Endodermal cell (in vitro differentiated cells): ENCODE measurements around the gene DDC. TPM values are rescaled to one million over a fixed set of nuclear protein-coding genes. Genes with fewer than 3 reads are reported as not detected.
A peak's percentile ranks its signal among the peaks of the same experiment; 100 is the strongest.

Experiments
- DNase-seq: peaks from one replicate; pipeline ENCODE4 v3.0.0-alpha.2; 2017
- H3K27ac ChIP-seq: 2 replicates; pipeline ENCODE4 v1.5.1; 2013; ENCODE audit warnings: mild to moderate bottlenecking, low read depth, low read length, moderate library complexity
- H3K27me3 ChIP-seq: 2 replicates; pipeline ENCODE4 v1.6.1; 2013; ENCODE audit warnings: mild to moderate bottlenecking, low read length, moderate library complexity; ENCODE audit not compliant: insufficient read depth, control insufficient read depth, poor library complexity, severe bottlenecking
- H3K36me3 ChIP-seq: 2 replicates; pipeline ENCODE4 v1.7.0; 2013; ENCODE audit warnings: mild to moderate bottlenecking, low read length, moderate library complexity; ENCODE audit not compliant: control insufficient read depth, insufficient read depth
- H3K4me1 ChIP-seq: one replicate; pipeline ENCODE4 v1.7.0; 2013; ENCODE audit warnings: low read length; ENCODE audit not compliant: control insufficient read depth, insufficient read depth
- H3K4me3 ChIP-seq: 2 replicates; pipeline ENCODE4 v1.5.1; 2013; ENCODE audit warnings: mild to moderate bottlenecking, low read length, moderate library complexity
- H3K9ac ChIP-seq: 2 replicates; pipeline ENCODE4 v1.6.1; 2013; ENCODE audit warnings: mild to moderate bottlenecking, low read length, moderate library complexity; ENCODE audit not compliant: poor library complexity, severe bottlenecking; ENCODE audit errors: extremely low read depth
- H3K9me3 ChIP-seq: 2 replicates; pipeline ENCODE4 v1.6.1; 2013; ENCODE audit warnings: mild to moderate bottlenecking, low read length, moderate library complexity; ENCODE audit not compliant: control insufficient read depth
- H3K27ac Mint-ChIP-seq: 2 replicates; pipeline ENCODE4 v1.8.0; 2020; ENCODE audit warnings: mixed read lengths
- H3K27me3 Mint-ChIP-seq: 2 replicates; pipeline ENCODE4 v1.8.0; 2021; ENCODE audit warnings: mild to moderate bottlenecking, mixed read lengths; ENCODE audit not compliant: insufficient read depth
- H3K36me3 Mint-ChIP-seq: 2 replicates; pipeline ENCODE4 v1.8.0; 2020; ENCODE audit warnings: low read depth, mixed read lengths
- H3K4me1 Mint-ChIP-seq: 2 replicates; pipeline ENCODE4 v1.8.0; 2020; ENCODE audit warnings: mixed read lengths
- H3K4me3 Mint-ChIP-seq: 2 replicates; pipeline ENCODE4 v1.8.0; 2020; ENCODE audit warnings: mild to moderate bottlenecking, moderate library complexity, mixed read lengths
- H3K9me3 Mint-ChIP-seq: 2 replicates; pipeline ENCODE4 v1.8.0; 2020; ENCODE audit warnings: mild to moderate bottlenecking, mixed read lengths
- CTCF ChIP-seq: fragments of 200-600 bp; sonication (generic); conservative IDR thresholded peaks from 2 replicates; pipeline ENCODE4 v1.5.0; 2021; ENCODE audit warnings: antibody characterized with exemption, mild to moderate bottlenecking
- WGBS, 2 experiments: methylation state at CpG; one replicate each; pipeline versions ENCODE4 v1.1.5 to v1.1.7; 2013; ENCODE audit warnings: missing lambda C conversion rate in 2 of 2, mixed read lengths in 1 of 2; ENCODE audit not compliant: insufficient coverage in 1 of 2, insufficient read length in 1 of 2; 5-methylcytosine and 5-hydroxymethylcytosine counted together
- total RNA-seq, 2 donors: library from RNA; stranded (reverse); fragmentation: NEBNext Ultra II Directional in 1 of 2; extraction: Animal tissue kit (Norgen Biotek cat#: 25700) in 1 of 2; gene quantifications; 2 replicates in 1 of 2; 3 replicates in 1 of 2; pipeline ENCODE4 v1.2.1, GENCODE V29; 2021

The DDC gene
- total RNA-seq, 2 donors from 2014 or later, result 1.1 TPM

- no peaks in the 10 kb centered on the region for H3K9me3 ChIP-seq
Observed at GRCh38 chr7:50448823-50449222, 116.4 kb downstream of the DDC start.

GRCh38 chr7:50446542-50446960 is 118.7 kb downstream of the DDC start:
- Histone ChIP-seq H3K4me3 (no peak overlapping the region), H3K4me1 (peaks cover 6% of the 10 kb centered on the region), H3K9ac (no peak overlapping the region), H3K9me3 (no peaks in the 10 kb centered on the region), H3K27ac (no peak overlapping the region), H3K27me3 (no peaks in the 10 kb centered on the region), H3K36me3 (peaks cover 34% of the 10 kb centered on the region)
- peaks cover 25% of the 10 kb centered on the region for H3K36me3 Mint-ChIP-seq
- DNase-seq, result peak; percentile 69
- WGBS, 2 experiments, result 82 to 85% methylated on average over 2 to 4 of the region's 4 CpGs
- H3K9me3 Mint-ChIP-seq, result no peaks in the 10 kb centered on the region
- TF ChIP-seq CTCF, result no peak
- H3K27ac Mint-ChIP-seq, result no peak overlapping the region
- H3K4me1 Mint-ChIP-seq, result peaks cover 14% of the 10 kb centered on the region
- no peak overlapping the region for H3K4me3 Mint-ChIP-seq
- peaks cover 8% of the 10 kb centered on the region for H3K27me3 Mint-ChIP-seq

More at GRCh38 chr7:50448823-50449222, 116.4 kb downstream of the DDC start:
- Histone ChIP-seq H3K9ac (no peak overlapping the region), H3K27ac (no peak overlapping the region), H3K4me1 (peaks cover 6% of the 10 kb centered on the region), H3K27me3 (peaks cover 6% of the 10 kb centered on the region), H3K36me3 (peaks cover 32% of the 10 kb centered on the region), H3K4me3 (peak overlapping the region; percentile 87)
- H3K9me3 Mint-ChIP-seq, result no peaks in the 10 kb centered on the region
- H3K27me3 Mint-ChIP-seq, result peaks cover 18% of the 10 kb centered on the region
- H3K4me3 Mint-ChIP-seq, result no peak overlapping the region
- H3K4me1 Mint-ChIP-seq, result peaks cover 14% of the 10 kb centered on the region
- no peak overlapping the region for H3K27ac Mint-ChIP-seq
- no peak for DNase-seq
- peaks cover 25% of the 10 kb centered on the region for H3K36me3 Mint-ChIP-seq
- TF ChIP-seq CTCF, result no peak

- peaks cover 6% of the 10 kb centered on the region for H3K36me3 ChIP-seq
- H3K27ac ChIP-seq, result no peak overlapping the region
- no peak overlapping the region for H3K9ac ChIP-seq
- Mint-ChIP-seq H3K27me3 (no peaks in the 10 kb centered on the region), H3K27ac (no peak overlapping the region), H3K36me3 (peaks cover 21% of the 10 kb centered on the region), H3K4me3 (no peak overlapping the region), H3K4me1 (no peaks in the 10 kb centered on the region), H3K9me3 (no peaks in the 10 kb centered on the region)
- TF ChIP-seq CTCF, result no peak
- peaks cover 6% of the 10 kb centered on the region for H3K9me3 ChIP-seq
- no peaks in the 10 kb centered on the region for H3K4me1 ChIP-seq
- DNase-seq, result no peak
- H3K4me3 ChIP-seq, result no peak overlapping the region
- WGBS, 2 experiments, result 80 to 92% methylated on average over 1 to 2 of the region's 3 CpGs
- no peaks in the 10 kb centered on the region for H3K27me3 ChIP-seq
Observed at GRCh38 chr7:50436133-50436806, 128.9 kb downstream of the DDC start.
